NCI-H1694 (cell line): ENCODE measurements around the gene ADAMTS5.

ENCODE experiments used
- DNase-seq: peaks from one replicate; lab custom pipeline; 2025; lab: John Stamatoyannopoulos, UW

Gene ADAMTS5

DNA sequence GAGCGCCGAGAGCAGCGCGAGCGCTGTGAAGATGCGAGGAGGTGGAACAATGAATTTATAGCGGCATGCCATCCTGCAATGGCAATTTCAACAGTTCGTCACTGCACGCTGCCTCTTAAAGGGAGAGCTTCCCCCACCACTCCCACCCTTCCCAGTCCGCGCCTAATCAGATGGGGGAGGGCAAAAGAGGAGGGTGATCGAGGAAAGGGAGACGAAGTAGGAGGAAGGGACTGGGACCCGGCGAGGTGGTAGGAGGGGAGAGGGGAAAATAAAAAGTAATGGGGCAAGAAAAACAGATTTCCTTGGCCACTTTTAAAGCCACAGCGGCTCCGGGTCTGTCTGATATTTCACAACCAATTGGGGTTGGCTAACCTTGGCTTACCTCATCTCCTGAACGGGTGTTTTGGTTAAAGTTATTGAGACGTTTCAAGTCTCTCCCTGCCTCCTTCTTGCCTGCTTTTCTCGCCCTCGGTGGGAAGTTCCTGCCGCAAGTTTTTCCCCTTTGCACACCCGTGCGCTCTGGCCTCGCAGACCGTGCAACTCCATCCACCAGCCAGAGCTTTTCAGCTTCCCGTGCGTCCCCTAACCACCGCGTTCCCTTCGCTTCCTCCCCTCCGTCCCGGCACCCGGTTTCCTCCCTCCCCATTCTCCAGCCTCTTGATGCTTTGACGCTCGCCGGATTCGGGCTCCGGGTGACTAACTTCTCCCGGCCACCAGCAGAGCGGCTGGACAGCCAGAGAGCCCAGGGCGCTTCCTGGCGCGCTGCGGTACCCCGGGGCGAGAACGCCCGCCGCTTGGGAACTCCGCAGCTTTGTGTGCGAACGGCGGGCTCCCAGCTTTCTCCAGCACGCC, at the start of gene ADAMTS5:
Gene ADAMTS5 (minus strand): TSS at position 27 of the 852 bp plus-strand sequence. CDS start 697 bp downstream, outside the sequence.
- DNase-seq = peak; percentile 82

DNA sequence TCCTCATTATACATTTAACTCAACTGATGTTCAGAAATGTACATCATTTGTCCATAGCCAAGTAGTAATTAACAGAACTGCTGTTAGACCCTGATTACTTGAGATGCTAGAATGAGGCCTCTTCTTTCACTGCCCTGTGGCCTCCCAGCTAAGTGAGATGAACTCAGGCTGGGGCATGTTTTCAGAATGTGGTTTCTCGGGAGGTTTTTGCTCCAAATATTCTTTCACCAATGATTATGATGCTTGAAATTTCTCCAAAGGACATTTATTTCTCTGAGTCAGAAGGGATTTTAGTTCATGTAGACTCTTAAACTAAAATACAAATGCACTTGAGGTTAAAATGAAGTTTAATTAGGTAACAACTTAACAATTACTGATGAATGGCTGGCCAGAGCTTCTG, 34.6 kb upstream of the ADAMTS5 start:
- DNase-seq = no peak

DNA sequence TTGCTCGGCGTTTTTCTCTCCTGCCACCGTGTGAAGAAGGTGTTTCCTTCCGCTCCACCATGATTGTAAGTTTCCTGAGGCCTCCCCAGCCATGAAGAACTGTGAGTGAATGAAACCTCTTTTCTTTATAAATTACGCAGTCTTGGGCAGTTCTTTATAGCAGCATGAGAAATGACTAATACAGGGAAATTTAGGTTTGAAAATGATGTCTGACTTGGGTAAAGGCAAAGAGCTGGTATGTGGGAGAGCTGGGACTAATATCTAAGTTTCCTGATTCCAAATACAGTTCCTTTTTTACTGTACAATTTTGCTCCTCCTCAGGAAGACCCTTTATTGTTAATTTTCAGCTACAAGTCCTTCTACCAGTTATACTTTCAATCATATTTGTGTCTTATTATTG, 16.7 kb upstream of the ADAMTS5 start:
- DNase-seq = no peak

DNA sequence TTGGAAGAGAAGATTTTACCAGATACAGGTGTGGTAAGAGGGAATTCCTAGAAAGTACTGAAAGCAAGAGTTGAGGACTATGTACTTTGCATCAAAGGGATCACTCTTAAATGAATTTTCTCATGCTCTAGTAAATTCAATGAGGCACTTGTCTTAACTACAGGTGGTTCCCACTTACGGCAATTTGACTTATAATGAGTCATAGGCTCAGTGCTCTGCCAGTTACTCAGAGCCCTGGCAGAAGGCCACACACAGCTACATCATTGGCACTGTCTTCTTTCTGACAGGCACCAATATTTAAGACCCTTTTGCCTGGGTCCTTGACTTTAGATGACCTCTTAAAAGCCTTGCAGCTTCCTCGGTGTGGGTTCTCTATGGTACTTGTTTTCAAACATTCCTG, 15.9 kb upstream of the ADAMTS5 start:
- no peak for DNase-seq

DNA sequence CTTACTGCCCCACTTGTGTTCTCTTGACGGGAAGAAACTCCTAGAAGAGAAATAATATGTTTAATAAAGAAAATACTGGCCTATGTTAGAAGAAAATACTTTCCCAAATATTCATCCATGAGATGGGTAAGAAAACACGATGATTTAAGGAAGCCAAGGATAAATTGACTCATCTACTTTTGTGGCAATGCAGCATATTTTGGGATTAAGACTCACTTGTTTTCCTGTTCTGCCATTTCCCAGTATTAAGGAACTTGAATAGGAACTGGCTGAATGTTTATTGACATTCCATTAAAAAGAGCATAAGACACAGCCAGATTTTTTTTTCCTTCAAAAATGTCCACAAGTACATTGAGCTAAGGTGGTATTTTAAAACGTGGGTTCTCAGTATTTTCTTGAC, 10.9 kb upstream of the ADAMTS5 start:
- no peak for DNase-seq

DNA sequence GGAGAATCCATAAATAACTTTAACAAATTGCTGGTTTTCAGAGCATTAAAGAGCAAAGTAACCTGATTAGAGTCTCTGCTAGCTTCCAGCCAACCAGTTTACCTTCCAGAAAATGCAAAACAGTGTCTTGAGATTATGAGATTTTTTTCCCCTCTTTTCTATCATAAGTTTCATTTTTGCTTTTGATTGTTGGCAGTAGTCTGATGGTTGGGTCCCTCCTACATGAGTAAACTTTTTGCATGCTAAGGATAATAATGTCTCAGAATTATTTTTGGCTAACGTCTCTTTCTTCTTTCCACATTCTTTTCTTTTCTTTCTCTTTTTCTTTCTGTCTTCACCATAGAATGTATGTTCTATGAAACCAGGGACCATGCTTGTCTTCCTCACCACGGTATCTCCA, 6.3 kb upstream of the ADAMTS5 start:
- DNase-seq = no peak

DNA sequence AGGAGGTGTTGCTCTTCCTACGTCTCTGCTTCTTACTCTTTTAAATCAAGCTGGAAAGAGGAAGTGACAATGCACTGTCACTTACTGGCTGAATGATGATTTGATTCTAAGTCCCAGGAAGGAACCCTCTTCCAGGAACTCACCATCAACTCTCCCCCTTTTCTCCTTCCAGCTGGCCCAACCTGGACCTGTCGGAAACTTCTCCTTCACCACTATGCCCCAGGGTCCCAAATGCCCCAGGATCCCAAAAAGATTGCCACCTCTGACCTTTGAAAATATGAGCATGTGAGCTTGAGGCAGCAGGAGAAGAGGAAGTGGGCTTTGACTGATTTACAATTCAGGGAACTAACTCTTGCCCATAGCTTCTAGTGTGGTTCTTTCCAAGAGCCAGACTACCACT, 5.3 kb upstream of the ADAMTS5 start:
- no peak for DNase-seq

DNA sequence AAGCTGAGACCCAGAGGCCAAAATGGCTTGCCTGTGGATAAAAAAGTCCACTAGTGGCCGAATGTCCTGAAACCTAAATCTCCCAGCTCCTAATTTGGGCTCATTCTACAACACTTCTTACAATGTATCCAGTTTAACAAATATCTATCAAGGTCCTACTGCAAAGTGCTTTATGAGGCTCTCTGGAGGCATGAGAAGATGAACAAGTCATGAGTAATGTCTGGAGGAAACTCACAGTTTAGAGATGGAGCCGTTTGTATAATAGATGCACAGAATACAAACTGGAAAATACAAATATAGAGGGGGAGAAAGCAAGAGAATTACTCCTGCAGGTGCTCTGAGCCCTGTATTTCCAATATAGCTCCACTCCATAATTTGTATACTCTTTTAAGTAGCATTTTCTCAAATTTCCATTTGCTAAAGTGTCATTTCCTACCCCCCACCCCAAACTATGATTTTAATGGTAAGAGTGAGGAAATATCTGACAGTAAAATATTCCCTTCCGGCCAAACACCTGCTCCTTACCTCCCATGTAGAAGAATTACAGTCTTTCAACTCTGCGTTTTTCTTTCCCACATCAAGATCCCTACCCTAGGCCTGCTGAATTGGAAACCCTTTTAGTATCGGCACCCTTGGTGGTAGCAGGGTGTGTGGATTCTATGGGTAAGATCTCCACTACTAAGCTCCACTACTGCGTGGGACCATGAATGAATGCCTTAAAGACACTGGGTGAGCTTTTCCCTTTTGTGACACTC, 3.3 kb upstream of the ADAMTS5 start:
- no peak for DNase-seq

DNA sequence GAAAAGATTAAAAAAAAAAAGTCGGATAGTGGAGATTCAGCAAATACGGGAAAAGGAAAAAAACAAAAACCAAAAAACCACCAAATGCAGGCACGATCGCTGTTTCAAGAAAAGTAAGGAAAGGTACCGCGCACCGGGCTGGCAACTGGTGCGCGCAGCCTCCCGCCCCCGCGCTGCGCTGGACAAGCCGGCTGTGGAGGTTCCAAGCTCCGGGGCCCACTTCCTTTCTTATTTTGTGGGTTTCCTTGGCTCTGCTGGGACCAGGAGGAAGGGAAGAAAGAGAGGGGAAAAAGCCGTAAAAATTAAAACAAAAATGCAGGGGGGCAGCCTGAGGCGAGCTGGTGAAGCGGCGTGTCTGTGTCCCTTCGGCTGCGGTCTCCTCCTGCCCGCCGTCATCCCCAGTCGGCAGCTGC, 233 bp downstream of the ADAMTS5 start:
- DNase-seq = no peak

DNA sequence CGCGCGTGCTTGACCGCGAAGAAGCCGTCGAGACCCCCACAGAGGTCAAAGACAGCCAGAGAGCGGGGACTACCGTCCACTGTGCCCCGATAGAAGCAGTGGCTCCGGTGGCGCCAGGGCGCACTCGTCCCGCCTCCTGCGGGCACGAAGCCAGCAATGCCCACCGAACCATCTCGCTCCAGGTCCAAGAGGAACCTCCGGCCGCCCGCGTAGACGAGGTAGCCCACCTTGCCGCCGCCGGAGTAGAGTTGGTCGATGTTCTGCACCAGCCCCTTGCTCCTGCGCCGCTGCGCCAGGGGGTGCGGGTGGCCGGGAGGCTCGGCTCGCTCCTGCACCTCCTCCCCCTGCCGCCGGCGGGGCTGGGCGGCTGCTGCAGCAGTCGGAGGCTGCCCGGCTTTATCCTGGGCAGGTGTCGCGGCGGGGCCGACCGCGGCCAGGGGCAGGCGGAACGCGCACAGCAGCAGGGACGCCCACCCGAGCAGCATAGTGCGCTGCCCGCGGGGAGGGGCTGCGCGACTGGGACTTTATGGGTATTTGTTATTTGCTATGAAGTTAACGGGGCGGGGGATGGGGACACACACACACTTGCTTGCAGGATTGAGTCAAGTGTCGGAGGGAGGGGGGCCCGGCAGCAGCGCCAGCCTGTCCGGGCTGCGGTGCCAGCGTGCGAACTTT, 844 bp downstream of the ADAMTS5 start:
- DNase-seq = peak; percentile 61

DNA sequence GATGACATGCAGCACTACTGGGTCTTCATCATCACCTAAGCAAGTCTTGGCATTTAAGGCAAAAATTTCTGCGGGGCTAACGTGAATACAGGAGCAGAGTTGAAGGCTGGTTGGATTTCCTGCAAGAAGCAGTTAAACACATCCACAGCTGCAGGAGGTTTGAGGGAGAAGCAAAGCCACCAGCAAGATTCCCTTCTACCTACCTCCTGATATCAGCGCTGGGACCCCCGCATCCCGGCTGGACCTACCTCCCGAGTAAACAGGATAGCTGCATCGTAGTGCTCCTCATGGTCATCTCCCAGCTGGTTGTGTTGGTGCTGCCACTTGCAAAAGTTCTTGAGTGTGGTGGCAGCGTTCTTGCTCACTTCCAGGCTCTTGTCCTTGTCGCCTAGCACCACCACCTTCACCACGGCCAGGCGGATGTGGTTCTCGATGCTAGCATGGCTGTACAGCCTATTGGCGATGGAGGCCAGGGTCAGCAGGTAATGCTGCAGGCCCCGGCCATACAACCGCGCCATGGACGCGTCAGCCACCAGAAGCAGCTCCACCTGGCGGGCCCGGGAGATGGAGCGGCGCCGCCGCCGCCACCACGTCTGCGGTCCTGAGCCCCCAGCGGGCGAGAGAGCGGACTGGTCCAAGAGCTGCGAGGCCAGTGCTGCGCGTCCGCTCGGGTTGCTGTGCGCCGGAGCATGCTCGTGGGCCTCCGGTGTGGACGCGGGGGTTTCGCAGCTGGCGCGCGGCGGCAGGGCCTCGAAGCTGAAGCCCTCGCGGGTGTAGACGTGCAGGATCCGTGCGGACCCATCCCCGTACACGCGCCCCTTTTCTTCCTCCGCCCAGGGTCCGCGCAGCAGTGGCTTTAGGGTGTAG, 1.6 kb downstream of the ADAMTS5 start:
- DNase-seq = peak; percentile 57

DNA sequence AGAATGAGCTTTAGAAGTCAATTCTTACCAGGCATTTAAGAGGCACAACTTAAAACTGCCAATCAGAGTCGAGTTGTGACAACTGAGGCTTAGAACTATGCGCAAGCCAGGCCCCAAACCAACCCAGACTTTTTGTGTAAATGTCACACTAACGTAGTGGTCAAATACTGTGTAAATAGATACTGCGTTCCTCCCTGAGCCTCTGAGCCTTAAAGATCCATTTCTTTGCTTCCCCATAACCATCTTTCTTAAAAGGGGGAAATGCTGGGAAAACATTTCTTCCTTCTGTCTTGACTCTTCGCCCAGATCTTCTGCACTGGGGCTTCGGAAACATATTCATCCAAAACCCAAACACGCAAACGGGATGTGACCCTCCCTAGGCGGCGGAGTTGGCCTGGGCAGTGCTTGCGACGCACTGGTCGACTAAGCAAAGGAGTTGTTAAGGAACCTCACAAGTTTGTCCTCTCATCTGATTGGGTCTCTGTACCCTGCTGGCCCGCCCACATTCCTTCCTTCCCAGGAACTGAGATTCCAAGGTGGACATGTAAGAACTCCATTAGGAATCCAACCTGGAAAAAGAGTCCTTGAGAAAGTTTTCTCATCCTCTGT, 2.6 kb downstream of the ADAMTS5 start:
- DNase-seq = no peak

DNA sequence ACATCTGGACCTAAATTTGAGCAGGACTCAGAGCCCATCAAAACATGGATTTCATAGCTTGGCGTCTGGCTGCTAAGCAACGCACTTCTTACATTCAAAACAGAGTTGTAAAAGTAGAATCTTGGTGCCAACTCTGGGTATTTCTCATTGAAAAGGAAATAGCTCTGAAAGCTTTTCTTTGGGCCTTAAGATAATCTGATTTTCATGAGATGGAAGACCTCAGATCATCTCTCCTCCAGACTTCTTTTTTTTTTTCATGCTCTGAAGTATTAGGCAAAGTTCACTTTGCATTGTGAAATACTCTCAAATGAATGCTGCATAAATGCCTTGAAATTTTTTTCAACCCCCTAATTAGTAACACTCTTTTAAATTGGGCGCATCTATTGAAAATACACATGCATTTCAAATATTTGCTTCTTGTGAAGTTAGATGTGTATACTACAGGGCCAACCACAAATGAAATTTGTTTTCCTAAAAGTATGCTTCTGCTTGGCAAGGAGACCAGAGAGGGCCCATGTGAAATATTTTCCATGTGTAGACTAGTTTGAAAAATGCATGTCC, 4.2 kb downstream of the ADAMTS5 start:
- no peak for DNase-seq

DNA sequence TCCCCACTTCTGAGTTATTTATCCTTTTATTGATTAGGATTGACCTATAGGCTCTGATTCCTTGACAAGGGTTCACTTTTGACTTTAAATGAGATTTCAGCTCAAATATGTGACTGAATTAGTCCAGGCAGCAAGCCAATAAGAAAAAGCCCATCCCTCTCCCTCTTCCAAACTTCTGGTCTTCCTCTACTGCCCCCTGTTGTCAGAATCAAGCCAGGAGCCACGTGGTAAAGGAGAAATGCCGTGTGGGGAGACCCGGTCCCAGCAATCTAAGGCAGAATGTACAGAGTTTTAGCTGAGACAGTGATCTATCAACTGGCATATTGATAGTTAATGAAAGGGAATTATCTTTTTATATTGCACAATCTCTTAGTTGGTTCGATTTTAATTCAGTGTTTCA, 5.2 kb downstream of the ADAMTS5 start:
- DNase-seq = peak; percentile 45

DNA sequence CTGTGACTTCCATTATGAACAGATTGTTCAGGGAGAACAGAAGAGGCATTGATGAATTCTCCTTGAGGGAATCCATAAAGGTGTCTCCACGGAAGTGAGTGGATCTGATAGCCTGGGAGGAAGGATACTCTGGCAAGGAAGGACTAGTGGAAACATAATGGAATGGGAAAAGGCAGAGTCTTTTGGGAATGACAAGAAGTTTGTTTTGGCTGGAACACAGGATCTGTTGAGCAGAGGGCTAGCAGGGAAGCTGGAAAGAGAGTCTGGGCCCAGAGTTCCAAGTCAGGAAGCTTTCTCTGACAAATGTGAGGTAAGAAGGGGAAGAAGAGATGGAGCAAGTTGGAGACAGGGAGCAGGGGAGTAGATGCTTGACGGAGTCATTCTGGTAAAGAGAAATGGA, 8.1 kb downstream of the ADAMTS5 start:
- DNase-seq = no peak

DNA sequence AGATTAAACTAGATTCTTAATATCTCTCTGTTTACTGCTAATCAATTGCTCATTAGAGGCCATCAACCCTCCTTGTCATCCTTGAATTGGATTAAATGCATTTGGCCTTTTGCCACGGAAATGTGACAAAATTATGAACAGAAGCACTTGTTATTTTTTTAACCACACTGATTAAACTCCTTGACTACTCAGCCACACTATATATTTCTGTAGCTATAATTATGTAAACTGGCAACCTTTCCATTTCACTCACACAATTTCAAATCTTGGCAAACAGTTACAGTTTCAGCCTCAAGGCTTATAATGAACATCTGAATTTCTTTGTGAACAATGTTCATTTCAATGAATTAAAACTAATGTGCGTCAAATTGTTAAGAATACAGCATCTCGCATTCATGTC, 10.1 kb downstream of the ADAMTS5 start:
- DNase-seq = peak; percentile 44

DNA sequence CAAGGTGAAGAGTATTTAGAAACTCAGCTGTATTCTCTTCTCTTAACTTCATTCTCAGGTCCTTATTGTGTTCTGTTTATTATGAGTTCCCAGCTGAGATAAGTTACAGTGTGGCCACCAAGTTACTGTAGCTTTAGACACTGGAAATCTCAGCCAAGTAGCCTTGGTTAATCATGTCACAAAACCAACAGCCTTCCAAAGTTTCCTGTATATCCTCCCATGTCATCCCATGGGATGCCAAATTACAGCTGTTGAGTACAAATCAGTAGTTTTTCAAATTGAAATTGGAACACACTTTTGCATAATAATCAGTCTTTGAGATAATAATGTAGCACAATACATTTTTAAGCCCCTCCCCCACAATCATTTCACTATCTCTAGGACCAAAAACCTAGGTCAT, 10.7 kb downstream of the ADAMTS5 start:
- no peak for DNase-seq

DNA sequence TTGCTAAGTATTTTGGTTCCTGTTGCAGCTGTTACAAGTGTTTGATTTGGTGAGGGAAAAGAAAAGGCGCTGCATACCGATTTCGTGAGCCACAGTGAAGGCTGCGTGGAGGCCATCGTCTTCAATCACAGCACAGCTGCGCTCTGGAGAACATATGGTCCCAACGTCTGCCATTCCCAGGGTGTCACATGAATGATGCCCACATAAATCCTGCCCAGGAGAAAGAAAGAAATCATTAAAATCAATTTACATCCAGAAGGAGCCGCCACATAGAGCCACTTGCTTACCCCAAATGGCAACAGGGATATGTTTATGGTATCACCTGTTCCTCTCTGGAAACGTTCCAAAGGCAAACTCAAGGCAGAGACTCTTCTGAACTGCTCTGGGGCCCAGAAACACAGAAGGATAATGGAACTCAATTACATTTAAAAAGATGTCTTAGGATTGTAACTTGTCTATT, 12.2 kb downstream of the ADAMTS5 start:
- DNase-seq = peak; percentile 98

DNA sequence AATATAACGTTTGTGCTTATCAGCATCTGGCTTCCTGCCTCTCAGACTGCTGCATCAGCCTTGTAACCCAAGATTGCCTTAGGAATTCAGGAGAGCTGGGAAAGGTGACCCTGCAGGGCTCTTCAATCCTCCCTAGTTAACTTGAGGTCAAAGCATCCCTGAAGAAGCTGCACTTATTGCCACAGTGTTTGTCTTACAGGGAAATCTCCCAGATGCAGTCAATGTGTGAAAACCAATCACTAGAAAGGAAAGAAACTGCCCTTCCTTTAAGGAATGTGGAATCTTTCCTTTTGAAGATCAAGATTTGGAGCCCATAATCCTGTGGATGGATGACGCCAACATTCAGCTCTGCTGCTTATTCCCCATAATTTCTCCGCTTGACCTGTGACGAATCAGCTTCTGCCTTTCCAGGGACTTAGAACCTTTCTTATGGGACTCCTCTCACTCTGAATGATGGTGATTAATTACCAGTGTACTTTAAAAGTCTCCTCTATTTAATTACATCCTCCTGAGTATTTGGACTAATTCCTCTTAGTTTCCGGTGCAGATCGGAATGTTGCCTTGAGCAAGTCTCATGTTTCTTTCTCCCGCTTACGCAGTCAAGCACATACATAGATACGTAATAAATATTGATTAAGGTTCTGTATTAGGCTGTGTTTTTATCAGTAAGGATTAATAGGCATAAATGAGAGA, 14.4 kb downstream of the ADAMTS5 start:
- DNase-seq = no peak

DNA sequence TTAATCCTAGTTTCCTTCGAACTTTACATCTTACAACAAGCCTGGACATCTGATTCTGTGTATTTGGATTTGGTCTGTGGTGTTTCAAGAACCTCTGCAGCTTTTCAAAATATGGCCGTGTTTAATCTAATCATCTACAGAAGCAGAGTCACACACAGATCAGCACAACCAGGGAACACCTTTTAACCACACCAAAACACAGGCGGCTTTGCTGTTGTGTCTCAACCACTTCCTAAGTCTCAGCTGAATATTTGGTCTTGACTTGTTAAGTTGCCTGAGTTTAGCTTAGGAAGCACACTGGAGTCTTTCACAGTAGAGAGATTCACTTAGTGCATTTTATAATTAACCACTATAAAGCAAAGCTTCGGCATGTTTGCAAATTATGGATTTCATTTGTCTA, 17.1 kb downstream of the ADAMTS5 start:
- DNase-seq = no peak
